Liver (tissue), 9 donors: ENCODE measurements around the gene ZNF460. TPM values are rescaled to one million over a fixed set of nuclear protein-coding genes. Genes with fewer than 3 reads are reported as not detected.
A peak's percentile ranks its signal among the peaks of the same experiment; 100 is the strongest.

Source experiments
- DNase-seq: peaks from one replicate; pipeline ENCODE4 v3.0.0-alpha.2; 2017; ENCODE audit warnings: low spot score
- H3K27ac ChIP-seq, 2 donors: one replicate each; pipeline ENCODE4 v1.7.0; 2013; ENCODE audit warnings: inconsistent platforms in 2 of 2, low read length in 2 of 2, control low read depth in 1 of 2, low read depth in 1 of 2, mild to moderate bottlenecking in 1 of 2
- H3K27me3 ChIP-seq, 4 donors: one replicate each; pipeline versions ENCODE4 v1.6.1 to v1.7.0; 2013; ENCODE audit warnings: low read length in 3 of 4, inconsistent platforms in 1 of 4, mild to moderate bottlenecking in 1 of 4, moderate library complexity in 1 of 4; ENCODE audit not compliant: control insufficient read depth in 4 of 4, insufficient read depth in 4 of 4
- H3K36me3 ChIP-seq, 4 donors: one replicate each; pipeline versions ENCODE4 v1.6.1 to v1.7.0; 2013; ENCODE audit warnings: low read length in 3 of 4, mild to moderate bottlenecking in 3 of 4, low read depth in 1 of 4, moderate library complexity in 1 of 4; ENCODE audit not compliant: control insufficient read depth in 4 of 4, insufficient read depth in 3 of 4
- H3K4me1 ChIP-seq, 4 donors: one replicate each; pipeline versions ENCODE4 v1.6.1 to v1.7.0; 2013; ENCODE audit warnings: low read length in 3 of 4, mild to moderate bottlenecking in 3 of 4, moderate library complexity in 1 of 4; ENCODE audit not compliant: control insufficient read depth in 4 of 4, insufficient read depth in 4 of 4
- H3K4me3 ChIP-seq, 3 donors: one replicate each; pipeline versions ENCODE4 v1.6.1 to v1.7.0; 2013; ENCODE audit warnings: low read length in 3 of 3, control low read depth in 1 of 3, low read depth in 1 of 3, mild to moderate bottlenecking in 1 of 3
- H3K9ac ChIP-seq, 2 donors: one replicate each; pipeline ENCODE4 v1.7.0; 2013; ENCODE audit warnings: low read length in 2 of 2, mild to moderate bottlenecking in 2 of 2, moderate library complexity in 2 of 2, control low read depth in 1 of 2, low read depth in 1 of 2
- H3K9me3 ChIP-seq, 4 donors: one replicate each; pipeline versions ENCODE4 v1.6.1 to v1.7.0; 2013; ENCODE audit warnings: low read length in 3 of 4; ENCODE audit not compliant: control insufficient read depth in 4 of 4
- ATF3 ChIP-seq: IDR thresholded peaks from 2 replicates; pipeline ENCODE4 v1.6.1; 2016; ENCODE audit warnings: antibody characterized with exemption
- EGR1 ChIP-seq, 2 donors: IDR thresholded peaks; 2 replicates each; pipeline ENCODE4 v1.6.1; 2016 to 2018; ENCODE audit warnings: antibody characterized with exemption in 2 of 2, low read depth in 2 of 2
- FOXA1 ChIP-seq: IDR thresholded peaks from 2 replicates; pipeline ENCODE4 v1.6.1; 2016; ENCODE audit warnings: antibody characterized with exemption
- GABPA ChIP-seq, 2 donors: IDR thresholded peaks in 1 of 2; conservative IDR thresholded peaks in 1 of 2; 2 replicates each; pipeline ENCODE4 v1.6.1; 2016; ENCODE audit warnings: antibody characterized with exemption in 2 of 2, mild to moderate bottlenecking in 1 of 2, moderate library complexity in 1 of 2
- HNF4G ChIP-seq: IDR thresholded peaks from 2 replicates; pipeline ENCODE4 v1.6.1; 2016; ENCODE audit warnings: antibody characterized with exemption
- MAX ChIP-seq: IDR thresholded peaks from 2 replicates; pipeline ENCODE4 v1.6.1; 2016; ENCODE audit warnings: antibody characterized with exemption
- NR2F2 ChIP-seq: IDR thresholded peaks from 2 replicates; pipeline ENCODE4 v1.6.1; 2016; ENCODE audit warnings: antibody characterized with exemption
- RAD21 ChIP-seq, 2 donors: IDR thresholded peaks; 2 replicates each; pipeline ENCODE4 v1.6.1; 2016; ENCODE audit warnings: antibody characterized with exemption in 2 of 2, mild to moderate bottlenecking in 2 of 2
- SP1 ChIP-seq: IDR thresholded peaks from 2 replicates; pipeline ENCODE4 v1.6.1; 2018; ENCODE audit warnings: antibody characterized with exemption, mild to moderate bottlenecking
- TAF1 ChIP-seq: conservative IDR thresholded peaks from 2 replicates; pipeline ENCODE4 v1.6.1; 2016; ENCODE audit warnings: antibody characterized with exemption, mild to moderate bottlenecking
- YY1 ChIP-seq: IDR thresholded peaks from 2 replicates; pipeline ENCODE4 v1.6.1; 2016; ENCODE audit warnings: antibody characterized with exemption, mild to moderate bottlenecking
- ZBTB33 ChIP-seq: IDR thresholded peaks from 2 replicates; pipeline ENCODE4 v1.6.1; 2016; ENCODE audit warnings: antibody characterized with exemption
- WGBS: extraction: QIAGEN DNeasy Blood & Tissue Kit; methylation state at CpG from one replicate; pipeline ENCODE4 v1.1.7; 2013; 5-methylcytosine and 5-hydroxymethylcytosine counted together
- polyA plus RNA-seq, 2 donors: library from polyadenylated mRNA; stranded (reverse) in 1 of 2; unstranded in 1 of 2; fragments of 200-250 nt in 1 of 2; fragments of >200 nt in 1 of 2; fragmentation: Nextera tagmentation in 1 of 2; extraction: Ambion mirVana in 1 of 2; gene quantifications; one replicate each; pipeline versions ENCODE4 v1.2.1 to v1.2.3, GENCODE V29; 2013 to 2015
- total RNA-seq, 2 donors: library from RNA; depleted of rRNA; stranded (reverse); fragments of >200 nt; gene quantifications; one replicate each; pipeline ENCODE4 v1.2.3, GENCODE V29; 2014
- TF ChIP-seq, protein P1 (sequence below): IDR thresholded peaks from 2 replicates; pipeline ENCODE4 v1.6.1; 2016; ENCODE audit warnings: antibody characterized with exemption, mild to moderate bottlenecking
- donor health status: healthy.
- donor health status: healthy.
- donor health status: healthy.
- donor health status: healthy.
- donor health status: healthy.

The ZNF460 gene
- total and polyA plus RNA-seq, 4 donors: 0.24 to 54.4 (median 19.4) TPM

- TF ChIP-seq MAX: peak; percentile 95
- peak; percentile 42 to 59 for TF ChIP-seq RAD21 (IDR thresholded peaks at IDR 0.05)
- TF ChIP-seq HNF4G: no peak
These were observed 694 bp upstream of the ZNF460 start (continued) for GRCh38 chr19:57279418-57280164.

- peaks cover 2 to 21% (median 13%) of the 10 kb centered on the region in 4 donors for H3K4me1 ChIP-seq
- no peaks in the 10 kb centered on the region for H3K27me3 ChIP-seq
- H3K27ac ChIP-seq: peak overlapping the region; percentile 96 to 99
- TF ChIP-seq ZBTB33 (no peak), HNF4G (no peak), TAF1 (no peak), NR2F2 (no peak), YY1 (no peak), GABPA (IDR thresholded peaks at IDR 0.05 in 1 of 2, conservative IDR thresholded peaks at IDR 0.05 in 1 of 2) (no peak), EGR1 (IDR thresholded peaks at IDR 0.05; ENCODE audit: low read depth in 2 of 2) (no peak), SP1 (no peak), ATF3 (no peak), FOXA1 (no peak), RAD21 (IDR thresholded peaks at IDR 0.05) (no peak)
- TF ChIP-seq, protein P1, sequence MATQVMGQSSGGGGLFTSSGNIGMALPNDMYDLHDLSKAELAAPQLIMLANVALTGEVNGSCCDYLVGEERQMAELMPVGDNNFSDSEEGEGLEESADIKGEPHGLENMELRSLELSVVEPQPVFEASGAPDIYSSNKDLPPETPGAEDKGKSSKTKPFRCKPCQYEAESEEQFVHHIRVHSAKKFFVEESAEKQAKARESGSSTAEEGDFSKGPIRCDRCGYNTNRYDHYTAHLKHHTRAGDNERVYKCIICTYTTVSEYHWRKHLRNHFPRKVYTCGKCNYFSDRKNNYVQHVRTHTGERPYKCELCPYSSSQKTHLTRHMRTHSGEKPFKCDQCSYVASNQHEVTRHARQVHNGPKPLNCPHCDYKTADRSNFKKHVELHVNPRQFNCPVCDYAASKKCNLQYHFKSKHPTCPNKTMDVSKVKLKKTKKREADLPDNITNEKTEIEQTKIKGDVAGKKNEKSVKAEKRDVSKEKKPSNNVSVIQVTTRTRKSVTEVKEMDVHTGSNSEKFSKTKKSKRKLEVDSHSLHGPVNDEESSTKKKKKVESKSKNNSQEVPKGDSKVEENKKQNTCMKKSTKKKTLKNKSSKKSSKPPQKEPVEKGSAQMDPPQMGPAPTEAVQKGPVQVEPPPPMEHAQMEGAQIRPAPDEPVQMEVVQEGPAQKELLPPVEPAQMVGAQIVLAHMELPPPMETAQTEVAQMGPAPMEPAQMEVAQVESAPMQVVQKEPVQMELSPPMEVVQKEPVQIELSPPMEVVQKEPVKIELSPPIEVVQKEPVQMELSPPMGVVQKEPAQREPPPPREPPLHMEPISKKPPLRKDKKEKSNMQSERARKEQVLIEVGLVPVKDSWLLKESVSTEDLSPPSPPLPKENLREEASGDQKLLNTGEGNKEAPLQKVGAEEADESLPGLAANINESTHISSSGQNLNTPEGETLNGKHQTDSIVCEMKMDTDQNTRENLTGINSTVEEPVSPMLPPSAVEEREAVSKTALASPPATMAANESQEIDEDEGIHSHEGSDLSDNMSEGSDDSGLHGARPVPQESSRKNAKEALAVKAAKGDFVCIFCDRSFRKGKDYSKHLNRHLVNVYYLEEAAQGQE: no peak
- no peaks in the 10 kb centered on the region for H3K9me3 ChIP-seq
- 5% methylated on average over 6 of the region's 6 CpGs for whole genome bisulfite sequencing
- DNase-seq: no peak
- H3K4me3 ChIP-seq: peak overlapping the region; percentile 75 to 98 (median 85)
- peaks cover 3 to 22% (median 17%) of the 10 kb centered on the region in 4 donors for H3K36me3 ChIP-seq
- H3K9ac ChIP-seq: peak overlapping the region; percentile 93 to 94
These were observed 696 bp downstream of the ZNF460 start for GRCh38 chr19:57280962-57281400.
